ENCODE data around the gene ICA1.

The ICA1 gene

GRCh38 chr7:8283968-8284367, 22.0 kb upstream of the ICA1 start:
- no peak for DNase-seq (ENCODE audit: low read depth)
- TF ChIP-seq, protein P1, sequence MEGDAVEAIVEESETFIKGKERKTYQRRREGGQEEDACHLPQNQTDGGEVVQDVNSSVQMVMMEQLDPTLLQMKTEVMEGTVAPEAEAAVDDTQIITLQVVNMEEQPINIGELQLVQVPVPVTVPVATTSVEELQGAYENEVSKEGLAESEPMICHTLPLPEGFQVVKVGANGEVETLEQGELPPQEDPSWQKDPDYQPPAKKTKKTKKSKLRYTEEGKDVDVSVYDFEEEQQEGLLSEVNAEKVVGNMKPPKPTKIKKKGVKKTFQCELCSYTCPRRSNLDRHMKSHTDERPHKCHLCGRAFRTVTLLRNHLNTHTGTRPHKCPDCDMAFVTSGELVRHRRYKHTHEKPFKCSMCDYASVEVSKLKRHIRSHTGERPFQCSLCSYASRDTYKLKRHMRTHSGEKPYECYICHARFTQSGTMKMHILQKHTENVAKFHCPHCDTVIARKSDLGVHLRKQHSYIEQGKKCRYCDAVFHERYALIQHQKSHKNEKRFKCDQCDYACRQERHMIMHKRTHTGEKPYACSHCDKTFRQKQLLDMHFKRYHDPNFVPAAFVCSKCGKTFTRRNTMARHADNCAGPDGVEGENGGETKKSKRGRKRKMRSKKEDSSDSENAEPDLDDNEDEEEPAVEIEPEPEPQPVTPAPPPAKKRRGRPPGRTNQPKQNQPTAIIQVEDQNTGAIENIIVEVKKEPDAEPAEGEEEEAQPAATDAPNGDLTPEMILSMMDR (IDR thresholded peaks at IDR 0.05; ENCODE audit: insufficient read depth, low read depth, low read length, missing control alignments): no peak

DNA sequence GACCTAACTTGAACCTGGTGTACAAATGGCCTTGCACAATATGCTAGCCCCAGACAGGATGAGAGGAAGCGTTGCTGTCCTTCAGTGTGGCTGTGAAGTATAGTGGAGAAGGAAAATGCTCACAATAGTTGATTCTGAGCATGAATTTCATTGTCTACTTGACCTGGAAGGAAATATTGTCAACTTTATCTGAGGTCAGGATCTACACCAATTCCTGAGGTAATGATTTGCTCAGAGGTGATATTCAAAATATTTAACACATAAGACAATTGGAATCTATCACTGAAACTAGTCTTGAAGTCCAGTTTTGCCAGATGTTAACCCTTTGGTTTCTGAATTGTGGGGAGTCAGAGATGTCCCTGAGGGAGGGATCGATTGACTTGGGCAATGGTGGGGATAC, 20.9 kb upstream of the ICA1 start:
- TF ChIP-seq, protein P1 (IDR thresholded peaks at IDR 0.05; ENCODE audit: insufficient read depth, low read depth, low read length, missing control alignments): no peak
- H3K4me3 ChIP-seq (ENCODE audit: low read depth, low read length): no peak overlapping the region
- DNase-seq (ENCODE audit: low read depth): no peak

More at GRCh38 chr7:8283968-8284367, 22.0 kb upstream of the ICA1 start:
- H3K4me3 ChIP-seq (ENCODE audit: low read depth, low read length): no peak overlapping the region

DNA sequence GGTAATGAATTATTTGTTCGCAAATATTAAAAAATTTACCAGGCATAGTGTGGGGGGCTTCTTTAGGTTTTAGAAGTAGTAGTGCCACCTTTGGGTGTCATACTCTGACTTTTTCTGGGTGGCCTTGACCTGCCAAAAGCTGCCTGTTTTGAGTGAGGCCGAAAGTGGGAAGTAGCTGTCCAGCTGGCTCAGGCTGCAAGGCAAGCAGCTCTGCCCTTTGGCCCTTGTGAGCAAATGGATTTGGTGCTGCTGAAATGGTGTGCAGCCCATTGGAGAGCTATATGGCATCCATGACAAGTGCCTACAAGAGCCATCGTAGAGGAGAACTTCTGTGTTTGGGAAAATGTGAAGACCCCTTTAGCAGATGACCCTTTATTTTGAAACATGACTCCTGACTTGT, 20.2 kb upstream of the ICA1 start:
- DNase-seq (ENCODE audit: low read depth): no peak
- TF ChIP-seq, protein P1 (IDR thresholded peaks at IDR 0.05; ENCODE audit: insufficient read depth, low read depth, low read length, missing control alignments): no peak
- no peak overlapping the region for H3K4me3 ChIP-seq (ENCODE audit: low read depth, low read length)

DNA sequence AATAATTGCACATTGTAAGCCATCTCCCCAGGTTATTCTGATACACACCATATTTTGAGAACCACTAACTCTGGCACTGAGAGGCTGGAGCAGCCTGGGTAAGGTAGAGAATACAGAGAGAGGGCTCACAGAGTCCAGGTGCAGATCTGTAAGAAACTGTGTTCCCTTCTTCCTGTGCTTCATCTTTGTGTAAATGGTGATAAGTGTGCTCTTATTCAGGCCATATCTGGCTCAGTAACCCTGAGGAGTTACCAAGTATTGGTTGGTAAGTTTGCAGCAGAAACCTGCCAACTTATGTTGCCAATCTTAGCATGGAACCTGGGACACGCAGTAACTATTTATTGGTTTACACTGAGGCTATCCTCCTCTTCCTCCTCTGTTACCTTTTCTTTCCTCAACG, 16.2 kb upstream of the ICA1 start:
- TF ChIP-seq, protein P1 (IDR thresholded peaks at IDR 0.05; ENCODE audit: insufficient read depth, low read depth, low read length, missing control alignments): no peak
- no peak for DNase-seq (ENCODE audit: low read depth)
- no peak overlapping the region for H3K4me3 ChIP-seq (ENCODE audit: low read depth, low read length)

DNA sequence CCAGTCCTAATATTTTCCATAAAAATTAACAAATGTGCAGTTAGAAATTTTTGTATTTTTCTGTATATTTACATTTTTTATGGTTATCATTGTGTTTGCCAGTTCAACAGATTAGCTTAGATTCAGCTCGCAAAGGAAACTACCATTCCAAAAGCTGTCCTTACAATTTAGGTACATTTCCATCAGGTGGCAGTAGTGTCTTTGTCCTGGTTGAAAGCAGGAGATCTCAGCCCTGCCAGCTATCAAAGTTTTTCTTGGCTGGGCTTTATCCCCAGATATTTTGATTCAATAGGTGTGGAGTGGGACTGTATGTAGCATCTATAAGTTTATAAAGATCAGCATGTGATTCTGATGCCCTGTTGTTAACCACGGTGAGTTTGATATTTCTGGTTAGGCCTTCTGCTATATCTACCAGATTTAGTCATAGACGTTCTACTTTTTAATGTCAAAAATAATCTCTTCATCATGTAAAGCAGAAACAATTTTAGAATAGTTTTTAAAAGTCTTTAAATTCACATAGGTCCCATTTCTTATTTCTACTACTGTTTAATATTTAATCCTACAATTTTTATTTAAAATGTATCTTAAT, 15.5 kb upstream of the ICA1 start:
- DNase-seq (ENCODE audit: low read depth): peak; percentile 42
- H3K4me3 ChIP-seq (ENCODE audit: low read depth, low read length): no peak overlapping the region
- TF ChIP-seq, protein P1 (IDR thresholded peaks at IDR 0.05; ENCODE audit: insufficient read depth, low read depth, low read length, missing control alignments): peak; percentile 30

DNA sequence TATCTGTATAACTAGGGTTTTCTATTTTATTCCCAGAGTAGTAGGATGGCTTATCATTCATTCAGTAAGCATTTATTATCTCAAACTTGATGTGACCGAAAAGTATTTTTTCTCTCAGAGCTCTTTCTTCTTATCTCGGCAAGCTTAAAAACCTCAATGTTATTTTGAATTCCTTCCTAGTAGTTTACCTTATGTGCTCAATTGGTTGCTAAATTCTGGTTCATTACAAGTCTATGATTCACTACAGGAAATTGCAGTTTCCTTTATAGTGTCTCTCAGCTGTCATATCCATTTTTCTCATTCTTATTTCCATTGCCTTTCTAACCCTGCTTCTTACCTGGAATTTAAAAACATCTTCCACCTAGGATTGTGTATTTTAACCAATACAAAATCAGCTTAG, 12.6 kb upstream of the ICA1 start:
- H3K4me3 ChIP-seq (ENCODE audit: low read depth, low read length): no peak overlapping the region
- TF ChIP-seq, protein P1 (IDR thresholded peaks at IDR 0.05; ENCODE audit: insufficient read depth, low read depth, low read length, missing control alignments): no peak
- no peak for DNase-seq (ENCODE audit: low read depth)

DNA sequence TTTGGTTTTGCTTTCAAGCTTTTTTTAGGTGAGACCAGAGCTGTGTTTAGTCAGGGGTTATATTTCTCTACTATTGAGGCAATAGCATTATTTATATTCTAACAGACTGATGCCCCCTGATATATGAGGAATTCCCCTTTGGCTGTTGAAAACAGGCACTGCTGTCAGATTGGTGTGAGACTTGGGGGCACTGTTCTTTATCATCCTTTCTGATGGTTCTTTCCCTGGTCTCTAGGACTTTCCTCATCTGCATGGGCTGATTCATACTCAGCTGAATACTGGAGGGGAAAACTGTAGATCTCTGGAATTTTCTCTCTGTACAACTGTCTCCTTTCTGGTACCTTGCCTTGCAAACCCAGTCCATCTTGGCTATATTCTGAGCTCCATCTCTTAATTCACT, 10.0 kb upstream of the ICA1 start:
- H3K4me3 ChIP-seq (ENCODE audit: low read depth, low read length): no peak overlapping the region
- DNase-seq (ENCODE audit: low read depth): no peak

More for the DNA sequence above, 10.0 kb upstream of the ICA1 start:
- TF ChIP-seq, protein P1 (IDR thresholded peaks at IDR 0.05; ENCODE audit: insufficient read depth, low read depth, low read length, missing control alignments): no peak

All from GM12865 (cell line).